ENCODE results near the gene ADK.
A peak's percentile ranks its signal among the peaks of the same experiment; 100 is the strongest.

ADK gene

GRCh38 chr10:74243067-74243466 lies 92.0 kb downstream of the ADK start:
- in situ Hi-C loops (cut with HindIII; ENCODE audit: low sequenced_read_pairs) = no loop called here
- DNase-seq (ENCODE audit: low read depth) = no peak
- no peak overlapping the region for H3K4me3 ChIP-seq (ENCODE audit: low read depth, low read length)
- no peak for TF ChIP-seq CTCF (IDR thresholded peaks at IDR 0.05; ENCODE audit: low read depth, low read length, missing control alignments)

- TF ChIP-seq CTCF (IDR thresholded peaks at IDR 0.05; ENCODE audit: low read depth, low read length, missing control alignments) = peak; percentile 40
- in situ Hi-C loops (cut with HindIII; ENCODE audit: low sequenced_read_pairs) = no loop called here
- no peak overlapping the region for H3K4me3 ChIP-seq (ENCODE audit: low read depth, low read length)
- DNase-seq (ENCODE audit: low read depth) = peak; percentile 57
These were observed 93.2 kb downstream of the ADK start for GRCh38 chr10:74244097-74244685.

GRCh38 chr10:74244807-74245206 lies 93.8 kb downstream of the ADK start:
- in situ Hi-C loops (cut with HindIII; ENCODE audit: low sequenced_read_pairs) = no loop called here
- no peak overlapping the region for H3K4me3 ChIP-seq (ENCODE audit: low read depth, low read length)
- no peak for TF ChIP-seq CTCF (IDR thresholded peaks at IDR 0.05; ENCODE audit: low read depth, low read length, missing control alignments)
- DNase-seq (ENCODE audit: low read depth) = no peak

- in situ Hi-C loops (cut with HindIII; ENCODE audit: low sequenced_read_pairs) = no loop called here
- TF ChIP-seq CTCF (IDR thresholded peaks at IDR 0.05; ENCODE audit: low read depth, low read length, missing control alignments) = no peak
- DNase-seq (ENCODE audit: low read depth) = no peak
These were observed 95.5 kb downstream of the ADK start for GRCh38 chr10:74246495-74246894.

GRCh38 chr10:74249865-74250264 lies 98.8 kb downstream of the ADK start:
- DNase-seq (ENCODE audit: low read depth) = no peak
- in situ Hi-C loops (cut with HindIII; ENCODE audit: low sequenced_read_pairs) = no loop called here
- H3K4me3 ChIP-seq (ENCODE audit: low read depth, low read length) = no peak overlapping the region
- no peak for TF ChIP-seq CTCF (IDR thresholded peaks at IDR 0.05; ENCODE audit: low read depth, low read length, missing control alignments)

More at GRCh38 chr10:74246495-74246894, 95.5 kb downstream of the ADK start:
- H3K4me3 ChIP-seq (ENCODE audit: low read depth, low read length) = no peak overlapping the region

GRCh38 chr10:74255214-74255613 lies 104.2 kb downstream of the ADK start:
- no peak for TF ChIP-seq CTCF (IDR thresholded peaks at IDR 0.05; ENCODE audit: low read depth, low read length, missing control alignments)
- no peak overlapping the region for H3K4me3 ChIP-seq (ENCODE audit: low read depth, low read length)
- in situ Hi-C loops (cut with HindIII; ENCODE audit: low sequenced_read_pairs) = no loop called here
- no peak for DNase-seq (ENCODE audit: low read depth)
